GM23338 (cell line): Measurements from ENCODE around the gene CFAP299. TPM values are rescaled to one million over a fixed set of nuclear protein-coding genes. Genes with fewer than 3 reads are reported as not detected.

ENCODE experiments used
- CREB1 ChIP-seq: fragments of 250-450 bp; sonication (Bioruptor Pico); IDR thresholded peaks from 2 replicates; pipeline ENCODE4 v1.5.0; 2020; ENCODE audit warnings: low read depth, mild to moderate bottlenecking, moderate library complexity
- CTCF ChIP-seq, 2 experiments: fragments of 200-600 bp in 1 of 2; sonication (generic) in 1 of 2; conservative IDR thresholded peaks; 2 replicates each; pipeline versions ENCODE4 v1.5.1 to v1.6.1; 2016 to 2017; ENCODE audit warnings: antibody characterized with exemption in 2 of 2, low read depth in 2 of 2, mild to moderate bottlenecking in 2 of 2, moderate library complexity in 1 of 2
- ETS1 ChIP-seq: IDR thresholded peaks from 2 replicates; pipeline ENCODE4 v1.6.1; 2016; ENCODE audit warnings: antibody characterized with exemption
- EZH2 ChIP-seq: fragments of 200-600 bp; sonication (generic); IDR thresholded peaks from one replicate; pipeline ENCODE4 v1.8.0; 2017; ENCODE audit warnings: antibody characterized with exemption, mild to moderate bottlenecking, low read depth; ENCODE audit not compliant: unreplicated experiment
- EZH2phosphoT487 ChIP-seq: fragments of 200-600 bp; sonication (generic); IDR thresholded peaks from one replicate; pipeline ENCODE4 v1.8.1; 2018; ENCODE audit warnings: antibody characterized with exemption; ENCODE audit not compliant: unreplicated experiment
- JUNB ChIP-seq: IDR thresholded peaks from one replicate; pipeline ENCODE4 v1.6.1; 2016; ENCODE audit warnings: antibody characterized with exemption; ENCODE audit not compliant: unreplicated experiment
- NANOG ChIP-seq: IDR thresholded peaks from 2 replicates; pipeline ENCODE4 v1.6.1; 2016; ENCODE audit warnings: antibody characterized with exemption, borderline replicate concordance
- POLR2AphosphoS5 ChIP-seq: IDR thresholded peaks from 2 replicates; pipeline ENCODE4 v1.6.1; 2016; ENCODE audit warnings: antibody characterized with exemption, low read depth
- STAT1 ChIP-seq: IDR thresholded peaks from one replicate; pipeline ENCODE4 v1.6.1; 2016; ENCODE audit warnings: antibody characterized with exemption; ENCODE audit not compliant: unreplicated experiment
- ZNF114 ChIP-seq: fragments of 250-450 bp; sonication (Bioruptor Pico); IDR thresholded peaks from 2 replicates; pipeline ENCODE4 v1.5.0; 2020; ENCODE audit warnings: mild to moderate bottlenecking, moderate library complexity
- ZNF331 ChIP-seq: fragments of 250-450 bp; sonication (Bioruptor Pico); IDR thresholded peaks from 2 replicates; pipeline ENCODE4 v1.5.0; 2020; ENCODE audit warnings: low read depth, mild to moderate bottlenecking, moderate library complexity
- ZNF462 ChIP-seq: fragments of 250-450 bp; sonication (Bioruptor Pico); IDR thresholded peaks from 2 replicates; pipeline ENCODE4 v1.5.0; 2020; ENCODE audit warnings: mild to moderate bottlenecking, moderate library complexity
- polyA plus RNA-seq: library from polyadenylated mRNA; unstranded; fragments of >200 nt; fragmentation: Nextera tagmentation; extraction: Ambion mirVana; gene quantifications from 2 replicates; pipeline ENCODE4 v1.2.1, GENCODE V29; 2016
- total RNA-seq: library from RNA; depleted of rRNA; stranded (reverse); fragments of >200 nt; shearing (Covaris generic); gene quantifications from 2 replicates; pipeline ENCODE4 v1.2.3, GENCODE V29; 2014

The CFAP299 gene
- total and polyA plus RNA-seq, 2 experiments from 2014 or later, result not detected

DNA sequence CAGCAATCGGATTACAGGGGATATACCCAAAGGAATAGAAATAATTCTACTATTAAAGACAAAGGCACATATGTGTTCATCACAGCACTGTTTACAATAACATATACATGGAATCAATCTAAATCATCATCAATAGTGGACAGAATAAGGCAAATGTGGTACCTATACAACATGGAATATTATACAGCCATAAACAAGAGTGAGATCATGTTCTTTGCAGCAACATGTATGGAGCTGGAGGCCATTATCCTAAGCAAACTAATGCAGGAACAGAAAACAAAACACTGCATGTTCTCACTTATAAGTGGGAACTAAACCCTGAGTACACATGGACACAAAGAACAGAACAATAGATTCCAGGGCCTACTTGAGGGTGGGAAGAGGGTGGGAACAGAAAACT, 163.2 kb downstream of the CFAP299 start (continued):
- TF ChIP-seq ZNF462 (CRISPR knock-in tag) (no peak), ZNF114 (CRISPR knock-in tag) (no peak), ZNF331 (CRISPR knock-in tag) (no peak), NANOG (no peak), EZH2 (no peak), POLR2AphosphoS5 (no peak), ETS1 (no peak), EZH2phosphoT487 (no peak), STAT1 (no peak), CREB1 (CRISPR knock-in tag) (no peak), CTCF (conservative IDR thresholded peaks at IDR 0.05; ENCODE audit: low read depth in 2 of 2) (no peak), JUNB (no peak)
